Suprapubic skin (tissue), 3 donors: ENCODE results near the gene FBXO3.

ENCODE experiments used
- CTCF ChIP-seq, 2 donors: fragments of 200-600 bp in 1 of 2; fragments of 450-650 bp in 1 of 2; sonication (generic) in 1 of 2; IDR thresholded peaks; one replicate each; pipeline ENCODE4 v1.5.1; 2016 to 2019; ENCODE audit warnings: antibody characterized with exemption in 2 of 2, mild to moderate bottlenecking in 1 of 2, moderate library complexity in 1 of 2
- POLR2AphosphoS5 ChIP-seq, 3 donors: sonication (generic); formaldehyde crosslinking; IDR thresholded peaks; one replicate each; pipeline ENCODE4 v1.6.1; 2017; ENCODE audit warnings: antibody characterized with exemption in 3 of 3

GRCh38 chr11:33719587-33719986, 54.7 kb downstream of the FBXO3 start:
- TF ChIP-seq CTCF (IDR thresholded peaks at IDR 0.05): no peak
- no peak for TF ChIP-seq POLR2AphosphoS5 (IDR thresholded peaks at IDR 0.05)
